Stimulated activated CD4-positive, alpha-beta T cell treated with anti-CD3 and anti-CD28 coated beads, Interleukin-12 subunit alpha, Interleukin-12 subunit beta, amount 100 ng/mL, for 24 hours (primary cell): ENCODE measurements around the gene KANSL1.
A peak's percentile ranks its signal among the peaks of the same experiment; 100 is the strongest.

ENCODE experiments used
- DNase-seq, 2 experiments: peaks; one replicate each; pipeline ENCODE4 v3.0.0-alpha.2; 2020; ENCODE audit warnings: low read depth in 2 of 2

The KANSL1 gene

GRCh38 chr17:46167267-46167666, 26.0 kb downstream of the KANSL1 start:
- DNase-seq = no peak

- no peak for DNase-seq
Observed at GRCh38 chr17:46166692-46167249, 26.5 kb downstream of the KANSL1 start.

- DNase-seq = no peak
Observed at GRCh38 chr17:46163929-46164594, 29.2 kb downstream of the KANSL1 start.

- no peak for DNase-seq
Observed at GRCh38 chr17:46163316-46163715, 29.9 kb downstream of the KANSL1 start.

GRCh38 chr17:46162866-46163265, 30.4 kb downstream of the KANSL1 start:
- DNase-seq = no peak

DNA sequence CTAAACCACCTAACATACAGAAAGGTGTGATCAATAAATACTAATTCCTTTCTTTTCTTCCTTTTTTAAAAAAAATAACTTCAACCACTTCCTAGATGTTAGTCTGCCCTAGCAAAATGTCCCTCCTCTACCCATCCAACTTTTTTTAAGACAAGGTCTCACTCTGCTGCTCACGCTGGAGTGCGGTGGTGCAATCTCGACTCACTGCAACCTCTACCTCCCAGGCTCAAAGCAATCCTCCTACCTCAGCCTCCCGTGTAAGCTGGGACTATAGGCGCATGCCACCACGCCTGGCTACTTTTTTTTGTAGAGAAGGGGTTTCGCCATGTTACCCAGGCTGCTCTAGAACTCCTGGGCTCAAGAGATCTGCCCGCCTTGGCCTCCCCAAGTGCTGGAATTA, 33.1 kb downstream of the KANSL1 start:
- DNase-seq = no peak

DNA sequence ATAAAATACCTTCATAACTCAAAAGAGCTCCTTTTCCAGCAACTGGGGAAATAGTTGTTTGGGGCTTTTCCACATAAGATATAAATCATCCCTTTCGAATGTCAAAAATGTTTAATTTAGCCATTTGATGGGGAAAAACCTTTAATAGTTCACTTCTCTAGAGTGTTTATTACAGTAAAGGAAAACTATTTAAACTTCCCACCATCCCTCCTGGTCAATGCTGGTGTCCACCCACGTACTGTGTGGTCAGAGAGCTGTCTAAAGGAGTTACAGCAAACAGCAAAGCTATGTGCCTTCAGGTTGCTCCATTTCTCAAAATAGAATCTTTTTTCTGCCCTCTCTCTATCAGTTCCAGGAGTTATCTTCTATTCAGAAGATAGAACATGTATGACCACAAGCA, 33.5 kb downstream of the KANSL1 start:
- DNase-seq = no peak

GRCh38 chr17:46158323-46159296, 34.6 kb downstream of the KANSL1 start:
- no peak for DNase-seq

DNA sequence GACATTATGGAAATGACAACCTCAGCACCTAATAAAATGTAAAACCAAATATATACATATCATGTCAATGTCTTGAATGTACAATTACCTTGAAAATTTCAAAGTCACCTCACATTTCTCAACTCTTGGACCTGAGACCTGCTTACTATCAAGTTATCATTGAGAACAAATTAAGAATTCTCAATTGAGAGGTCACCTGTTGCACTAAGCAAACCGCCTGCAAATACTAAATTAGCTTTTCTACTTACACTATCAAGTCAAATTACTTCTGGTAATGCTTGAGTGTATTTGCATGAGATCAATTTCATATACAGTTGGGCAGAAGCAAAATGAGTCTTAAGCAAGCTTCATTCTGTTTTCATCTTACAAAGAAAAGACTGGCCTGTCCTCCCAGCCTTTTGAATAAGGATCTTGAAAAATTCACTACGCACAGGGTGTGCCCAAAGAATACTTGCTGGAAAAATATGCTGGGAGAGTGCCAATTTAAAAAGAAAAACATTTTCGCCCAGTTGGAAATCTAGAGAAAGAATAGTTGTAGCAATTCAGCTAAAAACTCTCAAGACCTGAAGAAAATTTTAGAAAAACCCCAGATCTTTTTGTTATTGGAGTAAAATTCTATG, 35.7 kb downstream of the KANSL1 start:
- DNase-seq = no peak

GRCh38 chr17:46154151-46154816, 38.9 kb downstream of the KANSL1 start:
- DNase-seq = peak in 1 of 2 experiments; percentile 40

- DNase-seq = no peak
Observed at GRCh38 chr17:46152423-46152822, 40.8 kb downstream of the KANSL1 start.

DNA sequence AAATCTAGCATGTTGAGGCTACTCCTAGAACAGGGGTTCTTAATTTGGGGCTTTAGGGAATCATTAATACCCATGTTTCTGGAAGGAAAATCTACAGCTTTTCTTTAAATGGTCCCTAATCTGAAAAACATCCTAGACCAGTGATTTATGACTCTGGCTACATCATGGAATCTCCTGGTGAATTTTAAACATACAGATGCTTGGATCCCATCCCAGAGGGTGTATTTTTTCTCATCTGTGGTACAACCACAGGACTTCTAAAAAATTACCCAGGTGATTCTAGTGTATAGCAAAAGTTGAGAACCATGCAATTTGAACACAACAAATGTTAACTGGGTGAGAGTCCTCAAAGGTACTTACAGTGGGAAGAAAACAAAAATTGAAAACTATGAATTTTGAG, 41.5 kb downstream of the KANSL1 start:
- DNase-seq = no peak

DNA sequence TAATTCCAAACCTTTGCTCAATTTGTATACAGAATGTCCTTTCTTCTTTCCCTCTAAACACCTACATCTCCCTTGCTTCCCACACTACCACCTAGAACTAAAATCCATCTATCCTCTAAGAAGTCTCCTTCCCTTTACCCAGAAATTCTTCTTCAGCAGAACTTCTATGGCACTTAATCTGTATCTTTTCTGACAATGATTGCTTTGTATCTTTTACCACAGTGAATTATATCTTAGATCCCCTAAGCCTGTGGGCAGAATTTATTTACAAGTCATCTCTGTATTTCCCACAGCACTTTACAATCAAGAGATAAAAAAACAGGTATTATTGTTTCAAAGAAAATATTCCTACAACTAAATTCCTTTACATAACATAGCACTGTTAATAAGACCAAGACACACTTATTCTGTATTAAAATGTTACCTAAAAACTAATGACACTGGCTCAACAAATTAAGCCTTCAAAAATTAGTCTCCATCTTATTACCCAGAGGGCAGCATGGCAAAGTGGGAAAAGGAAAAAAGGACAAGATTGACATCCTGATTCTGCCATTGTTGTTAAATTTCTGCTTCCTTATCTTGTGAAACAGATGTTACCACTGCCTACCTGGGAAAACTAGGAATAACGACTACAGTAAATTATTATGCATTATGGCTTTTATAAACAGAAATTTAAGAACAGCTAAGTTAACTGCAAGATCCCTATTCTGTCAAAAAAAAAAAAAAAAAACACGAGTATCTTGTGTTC, 42.8 kb downstream of the KANSL1 start:
- DNase-seq = no peak

- DNase-seq = no peak
Observed at GRCh38 chr17:46148247-46148646, 45.0 kb downstream of the KANSL1 start.

- DNase-seq = no peak
Observed at GRCh38 chr17:46147296-46147695, 45.9 kb downstream of the KANSL1 start.

- DNase-seq = no peak
Observed at GRCh38 chr17:46144246-46144645, 49.0 kb downstream of the KANSL1 start.

GRCh38 chr17:46143827-46144236, 49.4 kb downstream of the KANSL1 start:
- no peak for DNase-seq

GRCh38 chr17:46141645-46142044, 51.6 kb downstream of the KANSL1 start:
- DNase-seq = no peak

GRCh38 chr17:46140645-46141197, 52.5 kb downstream of the KANSL1 start:
- no peak for DNase-seq

DNA sequence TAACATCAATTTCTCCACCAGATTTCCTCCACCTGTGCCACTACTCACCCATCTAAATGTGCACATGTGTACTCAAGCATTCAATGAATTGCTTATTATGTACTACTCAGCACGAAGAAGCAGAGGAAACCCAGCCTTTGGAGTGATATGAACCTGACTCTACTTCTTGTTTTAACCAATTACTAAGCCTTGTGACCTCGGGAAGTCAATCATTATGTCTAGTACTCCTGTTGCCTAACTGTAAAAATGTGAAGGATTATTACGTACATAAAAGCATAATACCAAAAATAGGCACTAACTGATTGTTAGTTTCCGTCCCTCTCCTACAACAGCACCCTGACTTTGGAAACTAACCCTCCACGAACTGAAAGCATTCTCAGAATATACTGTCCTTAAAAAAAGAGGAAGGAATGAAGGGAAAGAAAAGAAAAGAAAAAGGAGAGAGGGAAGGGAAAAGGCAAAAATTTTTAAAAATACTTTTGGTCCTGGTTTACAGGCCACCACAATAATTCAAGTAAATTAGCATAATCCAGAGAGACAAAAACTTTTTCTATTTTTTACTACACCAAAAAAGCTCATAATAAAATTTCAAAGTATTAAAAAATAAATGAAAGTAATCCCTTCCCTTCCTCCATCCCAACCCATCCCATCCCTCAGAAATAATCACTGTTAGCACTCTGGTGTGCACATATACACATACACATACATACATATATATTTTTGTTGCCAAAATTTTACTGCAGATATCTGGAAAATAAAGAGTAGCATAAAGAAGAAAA, 53.6 kb downstream of the KANSL1 start:
- DNase-seq = no peak
